A673 (cell line): ENCODE data around the gene GNA15. TPM values are rescaled to one million over a fixed set of nuclear protein-coding genes. Genes with fewer than 3 reads are reported as not detected.

Experiments used
- BruUV-seq: library from RNA; stranded (reverse); fragments of 400-500 nt; replicated peaks from 2 replicates; lab custom pipeline; 2021; lab: Mats Ljungman, UMichigan
- CTCF ChIA-PET: fragments of 300-600 bp; sonication (Branson Sonifier 250); formaldehyde crosslinking; loops from one replicate; lab custom pipeline; 2022; ENCODE audit warnings: antibody characterized with exemption; lab: Charles Lee
- POLR2A ChIA-PET: fragments of 300-600 bp; sonication (Branson Sonifier 250); formaldehyde crosslinking; loops from one replicate; lab custom pipeline; 2022; ENCODE audit warnings: antibody characterized with exemption; ENCODE audit not compliant: low non-redundant PET; lab: Charles Lee
- DNase-seq: peaks from one replicate; pipeline ENCODE4 v3.0.0-alpha.2; 2015; ENCODE audit warnings: low spot score
- H3K27ac ChIP-seq: fragments of 200-600 bp; sonication (generic); 2 replicates; pipeline ENCODE4 v1.5.1; 2016; ENCODE audit warnings: mixed run types, low read depth, mild to moderate bottlenecking, mixed read lengths, antibody characterized with exemption, low read length; ENCODE audit not compliant: poor library complexity, severe bottlenecking
- H3K27me3 ChIP-seq: fragments of 200-600 bp; sonication (generic); replicated peaks from 2 replicates; pipeline ENCODE4 v1.6.1; 2017; ENCODE audit warnings: mixed run types, low read depth, mild to moderate bottlenecking, mixed read lengths, antibody characterized with exemption, low read length; ENCODE audit not compliant: insufficient read depth, poor library complexity
- H3K36me3 ChIP-seq: fragments of 200-600 bp; sonication (generic); 2 replicates; pipeline ENCODE4 v1.6.1; 2016; ENCODE audit warnings: mixed run types, mild to moderate bottlenecking, mixed read lengths, antibody characterized with exemption, low read length; ENCODE audit not compliant: insufficient read depth, poor library complexity, severe bottlenecking
- H3K4me1 ChIP-seq: fragments of 200-600 bp; sonication (generic); 2 replicates; pipeline ENCODE4 v1.6.1; 2017; ENCODE audit warnings: mixed run types, mild to moderate bottlenecking, mixed read lengths, antibody characterized with exemption, low read length; ENCODE audit not compliant: insufficient read depth, poor library complexity, severe bottlenecking
- H3K4me3 ChIP-seq: fragments of 200-600 bp; sonication (generic); 2 replicates; pipeline ENCODE4 v1.5.1; 2016; ENCODE audit warnings: low read depth, mixed run types, mild to moderate bottlenecking, mixed read lengths, low read length; ENCODE audit not compliant: poor library complexity, severe bottlenecking
- H3K9me3 ChIP-seq: fragments of 200-600 bp; sonication (generic); 2 replicates; pipeline ENCODE4 v1.6.1; 2016; ENCODE audit warnings: mixed run types, low read depth, mild to moderate bottlenecking, mixed read lengths, antibody characterized with exemption, low read length; ENCODE audit not compliant: poor library complexity, severe bottlenecking
- CTCF ChIP-seq: fragments of 300-800, 200-600 bp; sonication (generic); conservative IDR thresholded peaks from 2 replicates; pipeline ENCODE4 v1.5.1; 2017; ENCODE audit warnings: low read depth, mild to moderate bottlenecking, antibody characterized with exemption, low read length, moderate library complexity, mixed read lengths
- EZH2 ChIP-seq: fragments of 200-600 bp; sonication (generic); IDR thresholded peaks from 2 replicates; pipeline ENCODE4 v1.6.1; 2017; ENCODE audit warnings: borderline replicate concordance, low read depth, mild to moderate bottlenecking, mixed read lengths, antibody characterized with exemption, low read length; ENCODE audit not compliant: poor library complexity, severe bottlenecking
- intact Hi-C: fragments of 100-400 bp; cut with micrococcal nuclease; formaldehyde crosslinking; loops from one replicate; pipeline ENCODE4 v1.10.0; 2022; ENCODE audit not compliant: unreplicated experiment
- total RNA-seq: library from RNA; stranded (reverse); gene quantifications from 2 replicates; pipeline ENCODE4 v1.2.3, GENCODE V29; 2021

GNA15 gene
- total RNA-seq, 1 experiment from 2014 or later, result 0.26 TPM

GRCh38 chr19:3108775-3109174 is 27.1 kb upstream of the GNA15 start:
- Histone ChIP-seq H3K27me3 (no peaks in the 10 kb centered on the region), H3K9me3 (no peaks in the 10 kb centered on the region), H3K27ac (no peak overlapping the region), H3K4me1 (no peaks in the 10 kb centered on the region), H3K4me3 (no peak overlapping the region), H3K36me3 (no peaks in the 10 kb centered on the region)
- TF ChIP-seq CTCF (peak; percentile 96), EZH2 (no peak)
- intact Hi-C loops, result loop anchor here (1.0 kb wide), 1 partner anchor 146 kb away; no protein-coding TSS in a partner anchor
- BruUV-seq, result no TSS peak
- ChIA-PET POLR2A (no interaction called here), CTCF (interaction anchor here (0.6 to 1.1 kb wide), 7 partner anchors 20 to 158 kb away, joined by 3 to 9 read pairs (median 4); no protein-coding TSS in a partner anchor)
- DNase-seq, result peak; percentile 77

DNA sequence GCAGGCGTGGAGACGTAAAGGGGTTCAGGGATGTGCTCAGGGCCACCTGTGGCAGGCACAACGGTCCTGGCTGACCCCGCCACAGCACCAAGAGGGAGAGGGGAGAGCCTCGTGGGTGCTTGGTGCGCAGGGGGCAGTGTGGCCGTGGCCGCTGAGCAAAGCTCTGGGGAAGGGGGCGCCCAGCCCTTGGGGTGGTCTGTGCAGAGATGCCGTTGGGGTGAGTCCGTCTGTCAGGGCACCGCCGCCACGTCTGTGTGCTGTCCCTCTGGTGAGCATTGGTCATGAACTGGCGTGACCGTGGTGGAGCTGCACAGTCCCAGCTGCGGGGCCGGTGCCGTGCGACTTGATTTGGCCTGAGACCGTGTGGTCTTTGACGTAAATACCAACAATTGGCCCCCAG is 26.3 kb upstream of the GNA15 start:
- TF ChIP-seq EZH2, result no peak
- no peak for TF ChIP-seq CTCF
- Histone ChIP-seq H3K27ac (no peak overlapping the region), H3K9me3 (no peaks in the 10 kb centered on the region), H3K27me3 (no peaks in the 10 kb centered on the region), H3K36me3 (no peaks in the 10 kb centered on the region), H3K4me1 (no peaks in the 10 kb centered on the region), H3K4me3 (no peak overlapping the region)
- CTCF ChIA-PET, result no interaction called here
- intact Hi-C loops, result no loop called here
- no TSS peak for BruUV-seq
- POLR2A ChIA-PET, result no interaction called here
- DNase-seq, result no peak

DNA sequence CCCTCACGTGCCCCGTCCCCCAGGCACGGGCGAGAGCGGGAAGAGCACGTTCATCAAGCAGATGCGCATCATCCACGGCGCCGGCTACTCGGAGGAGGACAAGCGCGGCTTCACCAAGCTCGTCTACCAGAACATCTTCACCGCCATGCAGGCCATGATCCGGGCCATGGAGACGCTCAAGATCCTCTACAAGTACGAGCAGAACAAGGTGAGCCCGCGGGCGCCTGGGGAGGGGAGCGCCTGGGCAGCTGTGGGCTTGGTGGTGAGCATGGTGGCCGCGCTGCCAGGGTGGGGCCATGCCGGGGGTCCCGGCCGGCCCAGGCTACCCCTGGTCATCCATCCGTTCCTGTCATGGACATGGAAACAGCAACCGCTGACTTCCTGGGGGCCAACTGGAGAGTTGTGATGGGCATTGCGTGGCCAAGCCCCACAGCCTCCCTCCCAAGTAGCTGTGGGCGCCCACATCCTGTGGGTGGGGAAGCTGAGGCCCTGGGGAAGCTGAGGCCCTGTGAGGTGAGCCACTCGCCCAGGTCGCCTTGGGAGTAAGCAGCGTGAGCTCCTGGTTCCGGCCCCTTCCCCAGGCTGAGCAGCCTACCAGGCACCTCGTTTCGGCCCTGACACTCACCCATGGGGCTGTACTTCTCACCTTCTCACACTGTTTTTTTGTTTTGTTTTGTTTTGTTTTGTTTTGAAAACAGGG is 25.6 kb upstream of the GNA15 start:
- no peak for DNase-seq
- H3K27me3 ChIP-seq, result no peaks in the 10 kb centered on the region
- H3K9me3 ChIP-seq, result no peaks in the 10 kb centered on the region
- TF ChIP-seq CTCF, result no peak
- TF ChIP-seq EZH2, result no peak
- H3K4me3 ChIP-seq, result no peak overlapping the region
- no peaks in the 10 kb centered on the region for H3K4me1 ChIP-seq
- BruUV-seq, result no TSS peak
- H3K36me3 ChIP-seq, result no peaks in the 10 kb centered on the region
- POLR2A ChIA-PET, result no interaction called here
- intact Hi-C loops, result no loop called here
- H3K27ac ChIP-seq, result no peak overlapping the region
- CTCF ChIA-PET, result no interaction called here
